ENCODE results near the gene SLC15A1.

SLC15A1 gene

GRCh38 chr13:98665638-98665995, 86.9 kb downstream of the SLC15A1 start:
- Histone ChIP-seq H4K20me1 (ENCODE audit: insufficient read depth, low read length) (no peaks in the 10 kb centered on the region), H2AFZ (ENCODE audit: low read length) (no peak overlapping the region), H3F3A (ENCODE audit: insufficient read depth, low read length) (no peaks in the 10 kb centered on the region), H3K4me2 (ENCODE audit: low read depth, low read length) (no peak overlapping the region), H3K27me3 (replicated peaks; ENCODE audit: insufficient read depth, low read length) (no peaks in the 10 kb centered on the region), H3K4me1 (ENCODE audit: low read length) (no peaks in the 10 kb centered on the region), H3K9me3 (replicated peaks; ENCODE audit: insufficient read depth, low read length) (no peaks in the 10 kb centered on the region), H3K9me2 (replicated peaks; ENCODE audit: insufficient read depth, low read length) (no peaks in the 10 kb centered on the region), H3K27ac (ENCODE audit: low read length) (no peak overlapping the region), H3K79me2 (ENCODE audit: low read length) (no peaks in the 10 kb centered on the region), H3K36me3 (replicated peaks; ENCODE audit: insufficient read depth, low read length) (no peaks in the 10 kb centered on the region), H3K9ac (ENCODE audit: low read length) (no peak overlapping the region), H3K4me3 (ENCODE audit: low read length) (no peak overlapping the region)
- DNase-seq, result no peak
- TF ChIP-seq EZH2 (optimal IDR thresholded peaks at IDR 0.05; ENCODE audit: low read depth, low read length) (no peak), CTCF (IDR thresholded peaks at IDR 0.05; ENCODE audit: low read length) (no peak), EZH2phosphoT487 (IDR thresholded peaks at IDR 0.05; ENCODE audit: low read length) (no peak)

- no peak overlapping the region for H3K9ac ChIP-seq (ENCODE audit: low read length)
- H3K27me3 ChIP-seq (replicated peaks; ENCODE audit: insufficient read depth, low read length), result no peaks in the 10 kb centered on the region
- no peaks in the 10 kb centered on the region for H3K4me1 ChIP-seq (ENCODE audit: low read length)
- no peak overlapping the region for H3K27ac ChIP-seq (ENCODE audit: low read length)
- H3F3A ChIP-seq (ENCODE audit: insufficient read depth, low read length), result no peaks in the 10 kb centered on the region
- no peak for DNase-seq
- H4K20me1 ChIP-seq (ENCODE audit: insufficient read depth, low read length), result no peaks in the 10 kb centered on the region
- no peak overlapping the region for H3K4me3 ChIP-seq (ENCODE audit: low read length)
- H3K79me2 ChIP-seq (ENCODE audit: low read length), result no peaks in the 10 kb centered on the region
- no peaks in the 10 kb centered on the region for H3K36me3 ChIP-seq (replicated peaks; ENCODE audit: insufficient read depth, low read length)
- no peak overlapping the region for H3K4me2 ChIP-seq (ENCODE audit: low read depth, low read length)
- TF ChIP-seq EZH2phosphoT487 (IDR thresholded peaks at IDR 0.05; ENCODE audit: low read length) (no peak), EZH2 (optimal IDR thresholded peaks at IDR 0.05; ENCODE audit: low read depth, low read length) (no peak), CTCF (IDR thresholded peaks at IDR 0.05; ENCODE audit: low read length) (no peak)
- no peaks in the 10 kb centered on the region for H3K9me3 ChIP-seq (replicated peaks; ENCODE audit: insufficient read depth, low read length)
- no peaks in the 10 kb centered on the region for H3K9me2 ChIP-seq (replicated peaks; ENCODE audit: insufficient read depth, low read length)
- no peak overlapping the region for H2AFZ ChIP-seq (ENCODE audit: low read length)
Observed at GRCh38 chr13:98664924-98665637, 87.4 kb downstream of the SLC15A1 start.

GRCh38 chr13:98664510-98664909, 88.0 kb downstream of the SLC15A1 start:
- no peak for TF ChIP-seq EZH2phosphoT487 (IDR thresholded peaks at IDR 0.05; ENCODE audit: low read length)
- no peak for TF ChIP-seq CTCF (IDR thresholded peaks at IDR 0.05; ENCODE audit: low read length)
- TF ChIP-seq EZH2 (optimal IDR thresholded peaks at IDR 0.05; ENCODE audit: low read depth, low read length), result no peak
- Histone ChIP-seq H3F3A (ENCODE audit: insufficient read depth, low read length) (no peaks in the 10 kb centered on the region), H3K27me3 (replicated peaks; ENCODE audit: insufficient read depth, low read length) (no peaks in the 10 kb centered on the region), H3K4me1 (ENCODE audit: low read length) (no peaks in the 10 kb centered on the region), H3K4me2 (ENCODE audit: low read depth, low read length) (no peak overlapping the region), H3K9me3 (replicated peaks; ENCODE audit: insufficient read depth, low read length) (no peaks in the 10 kb centered on the region), H3K9me2 (replicated peaks; ENCODE audit: insufficient read depth, low read length) (no peaks in the 10 kb centered on the region), H4K20me1 (ENCODE audit: insufficient read depth, low read length) (no peaks in the 10 kb centered on the region), H3K9ac (ENCODE audit: low read length) (no peak overlapping the region), H3K79me2 (ENCODE audit: low read length) (no peaks in the 10 kb centered on the region), H3K4me3 (ENCODE audit: low read length) (no peak overlapping the region), H3K27ac (ENCODE audit: low read length) (no peak overlapping the region), H2AFZ (ENCODE audit: low read length) (no peak overlapping the region), H3K36me3 (replicated peaks; ENCODE audit: insufficient read depth, low read length) (no peaks in the 10 kb centered on the region)
- no peak for DNase-seq

Data from MM.1S (cell line).